Suppressor macrophage treated with lipopolysaccharide for 4 hours (primary cell): ENCODE measurements around the gene EMC6.

Experiments used
- DNase-seq: peaks from one replicate; pipeline ENCODE4 v3.0.0-alpha.2; 2020

EMC6 gene

GRCh38 chr17:3715296-3715695 is 46.7 kb downstream of the EMC6 start:
- no peak for DNase-seq

GRCh38 chr17:3718201-3718600 is 49.6 kb downstream of the EMC6 start:
- peak; percentile 41 for DNase-seq

DNA sequence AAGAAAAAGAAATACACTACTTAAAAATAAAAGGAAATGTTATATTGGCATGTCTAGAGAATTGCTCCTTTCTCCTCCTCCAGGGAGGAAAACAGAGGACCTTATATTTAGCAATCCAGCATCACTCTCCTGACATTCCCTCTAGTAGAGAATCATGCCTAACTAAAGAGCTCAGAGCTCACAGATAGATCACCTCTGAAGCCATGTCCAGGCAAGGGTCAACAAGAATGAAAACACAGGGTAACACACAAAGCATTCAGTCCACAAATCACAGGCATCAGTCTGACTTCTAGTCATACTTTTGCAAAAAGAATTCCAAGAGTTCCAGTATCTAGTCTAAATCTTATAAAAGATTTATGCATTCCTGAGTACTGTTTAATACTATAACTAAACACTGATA is 50.7 kb downstream of the EMC6 start:
- no peak for DNase-seq
